ENCODE results near the gene PLK2.

PLK2 gene

DNA sequence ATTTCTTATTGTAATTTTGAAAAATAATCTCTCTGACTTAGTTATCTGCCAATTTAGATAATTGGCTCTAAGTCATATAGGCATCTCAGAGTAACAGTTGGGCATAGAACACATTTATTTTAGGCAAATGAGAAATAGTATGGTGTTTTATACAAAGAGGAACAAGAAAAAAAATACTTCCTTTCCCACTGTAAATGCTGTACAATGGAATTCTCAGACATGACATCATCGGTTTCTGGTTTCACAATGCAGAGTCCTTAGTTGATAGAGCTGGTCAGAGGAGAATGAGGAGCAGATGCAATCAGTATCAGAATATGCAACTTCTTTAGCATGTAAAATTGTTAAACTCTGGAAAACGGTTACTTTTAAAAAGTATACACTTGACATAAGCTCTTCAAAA lies 49.4 kb downstream of the PLK2 start:
- POLR2A ChIA-PET, result no interaction called here
- Histone ChIP-seq H3K4me1 (ENCODE audit: control insufficient read depth, insufficient read depth, low read length) (peaks cover 7% of the 10 kb centered on the region; the same call in 1 of the 2 replicates), H3K27ac (ENCODE audit: extremely low read depth, low read depth, low read length) (no peak overlapping the region), H3K9me3 (ENCODE audit: control insufficient read depth, insufficient read depth, low read depth, low read length) (no peaks in the 10 kb centered on the region), H3K36me3 (ENCODE audit: control insufficient read depth in 2 of 2, insufficient read depth in 1 of 2, low read length in 2 of 2) (no peaks in the 10 kb centered on the region), H3K4me3 (ENCODE audit: low read depth, low read length) (no peak overlapping the region)
- CTCF ChIA-PET, result interaction anchor here (0.6 to 1.4 kb wide), 2 partner anchors 12 to 83 kb away, joined by 3 read pairs; no protein-coding TSS in a partner anchor
- TF ChIP-seq ZNF433 (tag by site-specific recombination; IDR thresholded peaks at IDR 0.05; ENCODE audit: low read depth) (no peak), ZNF366 (tag by site-specific recombination; conservative IDR thresholded peaks at IDR 0.05) (peak; percentile 42; the same call in 1 of the 2 replicates), ZNF677 (tag by site-specific recombination; IDR thresholded peaks at IDR 0.05) (no peak), ZNF791 (tag by site-specific recombination; IDR thresholded peaks at IDR 0.05) (no peak), ZNF473 (tag by site-specific recombination; IDR thresholded peaks at IDR 0.05) (no peak), ZNF426 (tag by site-specific recombination; IDR thresholded peaks at IDR 0.05) (no peak), ZNF324 (tag by site-specific recombination; IDR thresholded peaks at IDR 0.05) (no peak), ZNF561 (tag by site-specific recombination; IDR thresholded peaks at IDR 0.05; ENCODE audit: borderline replicate concordance) (no peak), ZNF624 (tag by site-specific recombination; IDR thresholded peaks at IDR 0.05) (no peak), HOXD13 (CRISPR knock-in tag; IDR thresholded peaks at IDR 0.05; ENCODE audit: borderline replicate concordance) (no peak), ZNF24 (tag by site-specific recombination; IDR thresholded peaks at IDR 0.05) (no peak), ZBTB21 (tag by site-specific recombination; IDR thresholded peaks at IDR 0.05) (peak; percentile 65; the same call in 1 of the 2 replicates), ZNF132 (tag by site-specific recombination; IDR thresholded peaks at IDR 0.05; ENCODE audit: borderline replicate concordance) (no peak), PRDM1 (tag by site-specific recombination; IDR thresholded peaks at IDR 0.05) (0 out of 2 replicates have a peak, but pooled peaks have one; percentile 17), ZNF169 (tag by site-specific recombination; IDR thresholded peaks at IDR 0.05) (no peak), ZBTB17 (tag by site-specific recombination; IDR thresholded peaks at IDR 0.05) (peak; percentile 27; the same call in 1 of the 2 replicates), ZNF629 (tag by site-specific recombination; IDR thresholded peaks at IDR 0.05) (peak; percentile 83), ZNF660 (tag by site-specific recombination; IDR thresholded peaks at IDR 0.05) (peak; percentile 59; the same call in 1 of the 2 replicates), ZNF121 (tag by site-specific recombination; IDR thresholded peaks at IDR 0.05) (no peak)
- TF ChIP-seq, protein P1, sequence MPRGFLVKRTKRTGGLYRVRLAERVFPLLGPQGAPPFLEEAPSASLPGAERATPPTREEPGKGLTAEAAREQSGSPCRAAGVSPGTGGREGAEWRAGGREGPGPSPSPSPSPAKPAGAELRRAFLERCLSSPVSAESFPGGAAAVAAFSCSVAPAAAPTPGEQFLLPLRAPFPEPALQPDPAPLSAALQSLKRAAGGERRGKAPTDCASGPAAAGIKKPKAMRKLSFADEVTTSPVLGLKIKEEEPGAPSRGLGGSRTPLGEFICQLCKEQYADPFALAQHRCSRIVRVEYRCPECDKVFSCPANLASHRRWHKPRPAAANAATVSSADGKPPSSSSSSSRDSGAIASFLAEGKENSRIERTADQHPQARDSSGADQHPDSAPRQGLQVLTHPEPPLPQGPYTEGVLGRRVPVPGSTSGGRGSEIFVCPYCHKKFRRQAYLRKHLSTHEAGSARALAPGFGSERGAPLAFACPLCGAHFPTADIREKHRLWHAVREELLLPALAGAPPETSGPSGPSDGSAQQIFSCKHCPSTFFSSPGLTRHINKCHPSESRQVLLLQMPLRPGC (tag by site-specific recombination; IDR thresholded peaks at IDR 0.05), result 0 out of 2 replicates have a peak, but pooled peaks have one; percentile 44
- TF ChIP-seq, protein P2, sequence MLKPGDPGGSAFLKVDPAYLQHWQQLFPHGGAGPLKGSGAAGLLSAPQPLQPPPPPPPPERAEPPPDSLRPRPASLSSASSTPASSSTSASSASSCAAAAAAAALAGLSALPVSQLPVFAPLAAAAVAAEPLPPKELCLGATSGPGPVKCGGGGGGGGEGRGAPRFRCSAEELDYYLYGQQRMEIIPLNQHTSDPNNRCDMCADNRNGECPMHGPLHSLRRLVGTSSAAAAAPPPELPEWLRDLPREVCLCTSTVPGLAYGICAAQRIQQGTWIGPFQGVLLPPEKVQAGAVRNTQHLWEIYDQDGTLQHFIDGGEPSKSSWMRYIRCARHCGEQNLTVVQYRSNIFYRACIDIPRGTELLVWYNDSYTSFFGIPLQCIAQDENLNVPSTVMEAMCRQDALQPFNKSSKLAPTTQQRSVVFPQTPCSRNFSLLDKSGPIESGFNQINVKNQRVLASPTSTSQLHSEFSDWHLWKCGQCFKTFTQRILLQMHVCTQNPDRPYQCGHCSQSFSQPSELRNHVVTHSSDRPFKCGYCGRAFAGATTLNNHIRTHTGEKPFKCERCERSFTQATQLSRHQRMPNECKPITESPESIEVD (tag by site-specific recombination; IDR thresholded peaks at IDR 0.05), result peak; percentile 59; the same call in 1 of the 2 replicates
- TF ChIP-seq, protein P3, sequence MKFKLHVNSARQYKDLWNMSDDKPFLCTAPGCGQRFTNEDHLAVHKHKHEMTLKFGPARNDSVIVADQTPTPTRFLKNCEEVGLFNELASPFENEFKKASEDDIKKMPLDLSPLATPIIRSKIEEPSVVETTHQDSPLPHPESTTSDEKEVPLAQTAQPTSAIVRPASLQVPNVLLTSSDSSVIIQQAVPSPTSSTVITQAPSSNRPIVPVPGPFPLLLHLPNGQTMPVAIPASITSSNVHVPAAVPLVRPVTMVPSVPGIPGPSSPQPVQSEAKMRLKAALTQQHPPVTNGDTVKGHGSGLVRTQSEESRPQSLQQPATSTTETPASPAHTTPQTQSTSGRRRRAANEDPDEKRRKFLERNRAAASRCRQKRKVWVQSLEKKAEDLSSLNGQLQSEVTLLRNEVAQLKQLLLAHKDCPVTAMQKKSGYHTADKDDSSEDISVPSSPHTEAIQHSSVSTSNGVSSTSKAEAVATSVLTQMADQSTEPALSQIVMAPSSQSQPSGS (tag by site-specific recombination; IDR thresholded peaks at IDR 0.05; ENCODE audit: low read depth), result peak; percentile 92
- TF ChIP-seq, protein P4, sequence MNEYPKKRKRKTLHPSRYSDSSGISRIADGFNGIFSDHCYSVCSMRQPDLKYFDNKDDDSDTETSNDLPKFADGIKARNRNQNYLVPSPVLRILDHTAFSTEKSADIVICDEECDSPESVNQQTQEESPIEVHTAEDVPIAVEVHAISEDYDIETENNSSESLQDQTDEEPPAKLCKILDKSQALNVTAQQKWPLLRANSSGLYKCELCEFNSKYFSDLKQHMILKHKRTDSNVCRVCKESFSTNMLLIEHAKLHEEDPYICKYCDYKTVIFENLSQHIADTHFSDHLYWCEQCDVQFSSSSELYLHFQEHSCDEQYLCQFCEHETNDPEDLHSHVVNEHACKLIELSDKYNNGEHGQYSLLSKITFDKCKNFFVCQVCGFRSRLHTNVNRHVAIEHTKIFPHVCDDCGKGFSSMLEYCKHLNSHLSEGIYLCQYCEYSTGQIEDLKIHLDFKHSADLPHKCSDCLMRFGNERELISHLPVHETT (tag by site-specific recombination; IDR thresholded peaks at IDR 0.05), result no peak
- TF ChIP-seq, protein P5, sequence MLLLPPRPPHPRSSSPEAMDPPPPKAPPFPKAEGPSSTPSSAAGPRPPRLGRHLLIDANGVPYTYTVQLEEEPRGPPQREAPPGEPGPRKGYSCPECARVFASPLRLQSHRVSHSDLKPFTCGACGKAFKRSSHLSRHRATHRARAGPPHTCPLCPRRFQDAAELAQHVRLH (tag by site-specific recombination; IDR thresholded peaks at IDR 0.05), result no peak
- TF ChIP-seq, protein P6, sequence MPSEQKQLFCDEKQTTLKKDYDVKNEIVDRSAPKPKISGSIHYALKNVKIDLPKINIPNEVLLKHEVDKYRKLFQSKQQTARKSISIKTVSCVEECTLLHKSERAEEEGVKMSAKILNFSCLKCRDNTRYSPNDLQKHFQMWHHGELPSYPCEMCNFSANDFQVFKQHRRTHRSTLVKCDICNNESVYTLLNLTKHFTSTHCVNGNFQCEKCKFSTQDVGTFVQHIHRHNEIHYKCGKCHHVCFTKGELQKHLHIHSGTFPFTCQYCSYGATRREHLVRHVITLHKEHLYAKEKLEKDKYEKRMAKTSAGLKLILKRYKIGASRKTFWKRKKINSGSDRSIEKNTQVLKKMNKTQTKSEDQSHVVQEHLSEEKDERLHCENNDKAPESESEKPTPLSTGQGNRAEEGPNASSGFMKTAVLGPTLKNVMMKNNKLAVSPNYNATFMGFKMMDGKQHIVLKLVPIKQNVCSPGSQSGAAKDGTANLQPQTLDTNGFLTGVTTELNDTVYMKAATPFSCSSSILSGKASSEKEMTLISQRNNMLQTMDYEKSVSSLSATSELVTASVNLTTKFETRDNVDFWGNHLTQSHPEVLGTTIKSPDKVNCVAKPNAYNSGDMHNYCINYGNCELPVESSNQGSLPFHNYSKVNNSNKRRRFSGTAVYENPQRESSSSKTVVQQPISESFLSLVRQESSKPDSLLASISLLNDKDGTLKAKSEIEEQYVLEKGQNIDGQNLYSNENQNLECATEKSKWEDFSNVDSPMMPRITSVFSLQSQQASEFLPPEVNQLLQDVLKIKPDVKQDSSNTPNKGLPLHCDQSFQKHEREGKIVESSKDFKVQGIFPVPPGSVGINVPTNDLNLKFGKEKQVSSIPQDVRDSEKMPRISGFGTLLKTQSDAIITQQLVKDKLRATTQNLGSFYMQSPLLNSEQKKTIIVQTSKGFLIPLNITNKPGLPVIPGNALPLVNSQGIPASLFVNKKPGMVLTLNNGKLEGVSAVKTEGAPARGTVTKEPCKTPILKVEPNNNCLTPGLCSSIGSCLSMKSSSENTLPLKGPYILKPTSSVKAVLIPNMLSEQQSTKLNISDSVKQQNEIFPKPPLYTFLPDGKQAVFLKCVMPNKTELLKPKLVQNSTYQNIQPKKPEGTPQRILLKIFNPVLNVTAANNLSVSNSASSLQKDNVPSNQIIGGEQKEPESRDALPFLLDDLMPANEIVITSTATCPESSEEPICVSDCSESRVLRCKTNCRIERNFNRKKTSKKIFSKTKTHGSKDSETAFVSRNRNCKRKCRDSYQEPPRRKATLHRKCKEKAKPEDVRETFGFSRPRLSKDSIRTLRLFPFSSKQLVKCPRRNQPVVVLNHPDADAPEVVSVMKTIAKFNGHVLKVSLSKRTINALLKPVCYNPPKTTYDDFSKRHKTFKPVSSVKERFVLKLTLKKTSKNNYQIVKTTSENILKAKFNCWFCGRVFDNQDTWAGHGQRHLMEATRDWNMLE (tag by site-specific recombination; conservative IDR thresholded peaks at IDR 0.05; ENCODE audit: low read depth), result 0 out of 2 replicates have a peak, but pooled peaks have one; percentile 60
- TF ChIP-seq, protein P7, sequence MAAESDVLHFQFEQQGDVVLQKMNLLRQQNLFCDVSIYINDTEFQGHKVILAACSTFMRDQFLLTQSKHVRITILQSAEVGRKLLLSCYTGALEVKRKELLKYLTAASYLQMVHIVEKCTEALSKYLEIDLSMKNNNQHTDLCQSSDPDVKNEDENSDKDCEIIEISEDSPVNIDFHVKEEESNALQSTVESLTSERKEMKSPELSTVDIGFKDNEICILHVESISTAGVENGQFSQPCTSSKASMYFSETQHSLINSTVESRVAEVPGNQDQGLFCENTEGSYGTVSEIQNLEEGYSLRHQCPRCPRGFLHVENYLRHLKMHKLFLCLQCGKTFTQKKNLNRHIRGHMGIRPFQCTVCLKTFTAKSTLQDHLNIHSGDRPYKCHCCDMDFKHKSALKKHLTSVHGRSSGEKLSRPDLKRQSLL (tag by site-specific recombination; IDR thresholded peaks at IDR 0.05), result peak; percentile 58; the same call in 1 of the 2 replicates

All from HEK293 (cell line).